Liver (tissue), 3 donors: ENCODE data around the gene KCNIP1.

Experiments
- GABPA ChIP-seq, 2 donors: IDR thresholded peaks in 1 of 2; conservative IDR thresholded peaks in 1 of 2; 2 replicates each; pipeline ENCODE4 v1.6.1; 2016; ENCODE audit warnings: antibody characterized with exemption in 2 of 2, mild to moderate bottlenecking in 1 of 2, moderate library complexity in 1 of 2
- HNF4G ChIP-seq: IDR thresholded peaks from 2 replicates; pipeline ENCODE4 v1.6.1; 2016; ENCODE audit warnings: antibody characterized with exemption
- TAF1 ChIP-seq: conservative IDR thresholded peaks from 2 replicates; pipeline ENCODE4 v1.6.1; 2016; ENCODE audit warnings: antibody characterized with exemption, mild to moderate bottlenecking
- TF ChIP-seq, protein P1 (sequence below): fragments of 150-350 bp; IDR thresholded peaks from 2 replicates; pipeline ENCODE4 v1.5.1; 2017; ENCODE audit warnings: improper control_type of control experiment, low read depth, low read length; ENCODE audit not compliant: missing input control
- TF ChIP-seq, protein P2 (sequence below): IDR thresholded peaks from 2 replicates; pipeline ENCODE4 v1.6.1; 2016; ENCODE audit warnings: antibody characterized with exemption
- donor health status: healthy.
- donor health status: healthy.

DNA sequence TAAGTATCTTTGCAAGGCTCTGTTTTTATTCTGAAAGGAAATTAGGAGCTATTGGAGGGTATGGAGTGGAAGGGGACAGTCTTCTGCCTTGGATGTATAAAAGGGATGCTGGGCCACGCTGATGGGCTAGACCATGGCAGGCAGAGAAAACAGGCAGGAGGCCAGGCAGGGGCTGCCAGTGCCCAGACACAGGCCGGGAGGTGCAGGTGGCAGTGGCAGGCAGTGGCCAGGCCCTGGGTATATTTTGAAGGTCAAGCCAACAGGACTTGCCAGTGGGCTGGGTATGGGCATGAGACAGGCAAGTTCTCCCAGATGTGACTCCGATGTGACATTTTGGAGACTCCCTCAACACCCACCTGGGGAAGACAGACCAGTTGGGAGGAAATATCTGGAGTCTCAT, 131.9 kb downstream of the KCNIP1 start:
- TF ChIP-seq TAF1: no peak
- no peak for TF ChIP-seq GABPA (IDR thresholded peaks at IDR 0.05 in 1 of 2, conservative IDR thresholded peaks at IDR 0.05 in 1 of 2)
- TF ChIP-seq, protein P1, sequence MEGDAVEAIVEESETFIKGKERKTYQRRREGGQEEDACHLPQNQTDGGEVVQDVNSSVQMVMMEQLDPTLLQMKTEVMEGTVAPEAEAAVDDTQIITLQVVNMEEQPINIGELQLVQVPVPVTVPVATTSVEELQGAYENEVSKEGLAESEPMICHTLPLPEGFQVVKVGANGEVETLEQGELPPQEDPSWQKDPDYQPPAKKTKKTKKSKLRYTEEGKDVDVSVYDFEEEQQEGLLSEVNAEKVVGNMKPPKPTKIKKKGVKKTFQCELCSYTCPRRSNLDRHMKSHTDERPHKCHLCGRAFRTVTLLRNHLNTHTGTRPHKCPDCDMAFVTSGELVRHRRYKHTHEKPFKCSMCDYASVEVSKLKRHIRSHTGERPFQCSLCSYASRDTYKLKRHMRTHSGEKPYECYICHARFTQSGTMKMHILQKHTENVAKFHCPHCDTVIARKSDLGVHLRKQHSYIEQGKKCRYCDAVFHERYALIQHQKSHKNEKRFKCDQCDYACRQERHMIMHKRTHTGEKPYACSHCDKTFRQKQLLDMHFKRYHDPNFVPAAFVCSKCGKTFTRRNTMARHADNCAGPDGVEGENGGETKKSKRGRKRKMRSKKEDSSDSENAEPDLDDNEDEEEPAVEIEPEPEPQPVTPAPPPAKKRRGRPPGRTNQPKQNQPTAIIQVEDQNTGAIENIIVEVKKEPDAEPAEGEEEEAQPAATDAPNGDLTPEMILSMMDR: no peak
- no peak for TF ChIP-seq HNF4G
- TF ChIP-seq, protein P2, sequence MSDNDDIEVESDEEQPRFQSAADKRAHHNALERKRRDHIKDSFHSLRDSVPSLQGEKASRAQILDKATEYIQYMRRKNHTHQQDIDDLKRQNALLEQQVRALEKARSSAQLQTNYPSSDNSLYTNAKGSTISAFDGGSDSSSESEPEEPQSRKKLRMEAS: no peak
